NCI-H2081 treated with DMSO at 0.1 percent for 48 hours (cell line): ENCODE measurements around the gene GPR27.

ENCODE experiments used
- DNase-seq: peaks from one replicate; lab custom pipeline; 2025; lab: John Stamatoyannopoulos, UW

GPR27 gene

GRCh38 chr3:71785532-71786216 is 32.0 kb downstream of the GPR27 start:
- DNase-seq, result no peak

GRCh38 chr3:71786217-71786549 is 32.5 kb downstream of the GPR27 start:
- no peak for DNase-seq

DNA sequence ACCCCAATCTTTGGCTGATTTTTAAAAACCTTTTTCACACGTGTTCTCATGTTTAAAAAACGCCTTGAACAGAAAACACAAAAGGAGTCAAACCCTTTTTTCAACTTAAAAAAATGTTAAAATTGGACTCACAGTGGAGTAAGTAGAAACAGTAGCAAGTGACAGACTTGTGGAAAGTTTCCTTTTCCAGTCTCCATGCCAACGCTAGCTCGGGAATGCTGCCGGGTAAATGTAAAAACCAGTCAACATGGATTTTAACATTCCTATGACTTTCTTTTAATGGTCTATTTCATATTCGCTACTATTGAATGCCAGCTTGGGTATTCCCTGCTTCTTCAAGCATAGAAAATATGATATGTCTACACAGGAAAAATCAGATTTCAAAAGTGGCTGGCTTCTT is 32.9 kb downstream of the GPR27 start:
- DNase-seq, result no peak

GRCh38 chr3:71787851-71788405 is 34.3 kb downstream of the GPR27 start:
- no peak for DNase-seq

- DNase-seq, result no peak
These were observed 36.3 kb downstream of the GPR27 start for GRCh38 chr3:71789922-71790321.

DNA sequence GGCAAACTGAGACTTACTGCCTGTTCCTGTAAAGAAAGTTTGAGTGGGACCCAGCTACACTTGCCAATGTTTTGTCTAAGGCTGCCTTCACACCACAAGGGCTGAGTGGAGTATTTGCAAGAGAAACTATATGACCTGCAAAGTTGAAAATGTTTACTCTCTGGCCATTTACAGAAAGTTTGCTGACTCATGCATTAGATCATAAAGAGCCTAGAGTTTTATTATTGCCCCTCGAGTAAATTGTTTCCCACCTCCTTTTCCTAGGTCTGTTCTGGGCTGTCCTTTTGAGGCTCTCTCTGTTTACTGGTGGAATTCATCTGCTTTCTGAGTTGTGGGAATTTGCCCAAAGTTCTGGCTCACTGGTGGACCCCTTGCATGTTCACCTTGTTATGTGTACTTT is 38.0 kb downstream of the GPR27 start:
- DNase-seq, result no peak

DNA sequence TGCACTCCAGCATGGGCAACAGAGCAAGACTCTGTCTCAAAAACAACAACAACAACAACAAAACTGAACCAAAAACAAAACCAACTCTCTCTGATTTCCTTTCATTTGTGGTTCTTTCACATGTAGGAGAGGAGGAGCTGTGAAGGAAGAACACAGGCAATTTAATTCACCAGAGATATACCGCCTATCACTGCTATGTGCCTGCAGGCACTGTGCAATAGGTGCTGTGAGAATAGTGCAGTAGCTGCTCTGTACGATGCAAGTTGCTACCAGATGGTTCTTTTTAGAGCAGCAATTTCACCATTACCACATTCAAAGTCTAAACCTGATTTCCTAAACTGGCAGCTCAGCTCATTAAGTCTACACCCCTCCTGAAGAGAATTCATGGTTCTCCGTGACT is 42.6 kb downstream of the GPR27 start:
- DNase-seq, result no peak

DNA sequence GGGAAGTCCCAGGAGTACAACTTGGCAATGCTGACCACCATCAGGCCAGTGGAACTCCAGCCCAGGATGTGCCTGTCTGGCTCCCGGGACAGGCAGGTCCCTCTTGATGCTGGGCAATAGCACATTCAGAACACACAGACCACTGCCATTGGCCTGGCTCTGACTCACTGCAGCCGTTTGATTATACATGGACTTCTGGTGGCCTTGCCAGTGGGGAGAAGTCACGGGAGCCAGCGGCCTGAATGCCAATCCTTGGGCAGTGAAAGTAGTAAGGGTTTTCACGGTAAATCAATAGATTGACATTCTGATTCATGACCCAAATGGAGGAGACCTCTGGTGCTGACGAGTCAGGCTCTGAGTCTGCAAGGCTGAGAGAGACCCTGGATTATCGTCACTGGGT is 43.8 kb downstream of the GPR27 start:
- DNase-seq, result no peak

DNA sequence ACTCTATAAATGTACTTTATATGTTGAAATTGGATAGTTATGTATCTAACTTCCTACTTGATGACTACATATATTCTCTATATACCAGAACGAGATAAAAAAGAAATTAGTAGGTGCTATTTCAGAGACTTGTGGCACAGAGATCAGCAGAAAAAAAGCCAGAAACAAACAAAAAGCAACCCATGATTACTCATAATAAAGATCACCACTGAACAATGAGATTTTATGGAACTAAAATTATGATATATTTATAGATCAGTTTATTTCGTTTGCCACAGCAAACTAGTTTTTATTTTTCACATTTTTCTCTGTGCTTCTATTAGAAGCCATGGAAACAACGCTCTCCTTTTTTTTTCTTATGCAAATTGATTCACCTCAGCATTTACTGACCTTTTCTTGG is 46.4 kb downstream of the GPR27 start:
- DNase-seq, result no peak

DNA sequence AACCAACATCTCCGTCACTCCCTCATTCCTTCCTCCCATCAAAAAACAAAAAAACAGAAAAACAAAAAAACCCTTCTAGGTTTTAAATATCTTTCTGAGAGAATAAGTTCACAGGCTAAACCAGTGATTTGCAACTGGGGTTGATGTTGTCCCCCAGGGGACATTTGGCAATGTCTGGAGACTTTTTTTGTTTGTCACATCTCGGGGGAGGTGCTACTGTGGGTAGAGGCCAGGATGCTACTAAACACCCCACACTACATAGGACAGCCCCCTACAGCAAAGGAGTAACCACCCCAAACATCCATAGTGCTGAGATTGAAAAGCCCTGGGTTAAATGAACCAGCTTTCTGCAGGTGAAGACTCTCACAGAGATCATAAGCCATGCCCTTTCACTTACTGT is 48.3 kb downstream of the GPR27 start:
- DNase-seq, result no peak

DNA sequence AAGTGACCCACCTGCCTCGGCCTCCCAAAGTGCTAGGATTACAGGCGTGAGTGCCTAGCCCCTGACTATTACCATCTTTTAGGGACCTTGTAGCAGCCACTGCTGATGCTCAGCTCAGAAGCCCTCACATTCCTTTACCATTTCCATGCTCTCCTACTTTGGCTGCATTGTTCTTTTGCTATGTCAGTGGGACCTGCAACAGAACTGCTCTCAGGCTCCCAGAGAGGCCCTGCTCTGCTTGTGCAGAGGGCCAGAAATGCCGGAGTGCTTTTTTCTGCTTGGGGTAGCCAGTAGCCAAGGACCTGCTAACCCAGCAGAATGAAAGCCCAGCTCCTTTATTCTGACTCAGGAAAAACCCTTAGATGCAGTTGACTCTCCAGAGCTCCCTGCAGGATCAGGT is 49.6 kb downstream of the GPR27 start:
- no peak for DNase-seq

- no peak for DNase-seq
These were observed 51.5 kb downstream of the GPR27 start for GRCh38 chr3:71805199-71805598.

- DNase-seq, result no peak
These were observed 52.0 kb downstream of the GPR27 start for GRCh38 chr3:71805691-71806090.
